GM12874 (cell line): ENCODE data around the gene C9orf152.

Experiments
- TF ChIP-seq, protein P1 (sequence below): IDR thresholded peaks from 2 replicates; pipeline ENCODE4 v1.5.1; 2011; ENCODE audit warnings: low read depth, mild to moderate bottlenecking, control low read depth, low read length, moderate library complexity; ENCODE audit not compliant: insufficient read depth

Gene C9orf152

DNA sequence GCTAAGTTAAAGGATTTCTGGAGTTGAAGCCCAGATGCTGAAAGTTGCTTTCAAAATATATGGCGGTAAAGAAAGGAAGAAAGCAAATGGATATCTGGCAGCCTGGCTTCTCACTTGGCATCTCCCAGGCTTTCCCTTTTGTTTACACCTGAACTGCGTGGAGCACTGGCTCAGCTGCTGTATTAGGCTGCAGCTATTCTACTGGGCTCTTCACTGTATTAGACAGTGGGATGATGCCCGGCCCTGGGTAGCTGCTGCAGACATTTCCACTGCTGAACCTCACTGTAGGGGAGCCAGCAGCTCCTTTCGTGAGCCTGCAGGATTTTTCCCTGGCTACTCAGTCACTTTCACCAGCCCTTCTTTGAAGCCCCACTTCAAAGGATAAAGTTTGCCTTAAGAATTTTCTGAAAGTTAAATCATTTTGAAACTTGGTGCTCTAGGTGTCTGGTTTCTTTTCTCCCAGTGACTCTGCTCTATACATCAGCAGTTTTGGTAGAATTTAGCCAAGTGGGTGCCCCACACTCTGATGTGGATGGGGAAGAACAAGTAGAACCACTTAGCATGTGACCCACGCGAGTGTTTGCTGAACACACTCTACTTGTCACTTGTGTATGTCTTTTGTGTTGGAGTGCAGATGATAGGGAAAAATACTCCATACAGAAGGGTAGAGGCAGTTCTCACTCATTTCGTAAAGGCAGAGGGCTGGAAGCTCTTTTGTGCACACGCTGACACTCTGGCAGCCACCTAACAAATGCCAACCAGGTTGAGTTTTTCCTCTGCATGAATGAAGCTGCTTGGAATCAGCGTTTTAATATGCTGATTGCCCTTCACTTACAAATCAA, 49.9 kb downstream of the C9orf152 start:
- TF ChIP-seq, protein P1, sequence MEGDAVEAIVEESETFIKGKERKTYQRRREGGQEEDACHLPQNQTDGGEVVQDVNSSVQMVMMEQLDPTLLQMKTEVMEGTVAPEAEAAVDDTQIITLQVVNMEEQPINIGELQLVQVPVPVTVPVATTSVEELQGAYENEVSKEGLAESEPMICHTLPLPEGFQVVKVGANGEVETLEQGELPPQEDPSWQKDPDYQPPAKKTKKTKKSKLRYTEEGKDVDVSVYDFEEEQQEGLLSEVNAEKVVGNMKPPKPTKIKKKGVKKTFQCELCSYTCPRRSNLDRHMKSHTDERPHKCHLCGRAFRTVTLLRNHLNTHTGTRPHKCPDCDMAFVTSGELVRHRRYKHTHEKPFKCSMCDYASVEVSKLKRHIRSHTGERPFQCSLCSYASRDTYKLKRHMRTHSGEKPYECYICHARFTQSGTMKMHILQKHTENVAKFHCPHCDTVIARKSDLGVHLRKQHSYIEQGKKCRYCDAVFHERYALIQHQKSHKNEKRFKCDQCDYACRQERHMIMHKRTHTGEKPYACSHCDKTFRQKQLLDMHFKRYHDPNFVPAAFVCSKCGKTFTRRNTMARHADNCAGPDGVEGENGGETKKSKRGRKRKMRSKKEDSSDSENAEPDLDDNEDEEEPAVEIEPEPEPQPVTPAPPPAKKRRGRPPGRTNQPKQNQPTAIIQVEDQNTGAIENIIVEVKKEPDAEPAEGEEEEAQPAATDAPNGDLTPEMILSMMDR, result no peak

DNA sequence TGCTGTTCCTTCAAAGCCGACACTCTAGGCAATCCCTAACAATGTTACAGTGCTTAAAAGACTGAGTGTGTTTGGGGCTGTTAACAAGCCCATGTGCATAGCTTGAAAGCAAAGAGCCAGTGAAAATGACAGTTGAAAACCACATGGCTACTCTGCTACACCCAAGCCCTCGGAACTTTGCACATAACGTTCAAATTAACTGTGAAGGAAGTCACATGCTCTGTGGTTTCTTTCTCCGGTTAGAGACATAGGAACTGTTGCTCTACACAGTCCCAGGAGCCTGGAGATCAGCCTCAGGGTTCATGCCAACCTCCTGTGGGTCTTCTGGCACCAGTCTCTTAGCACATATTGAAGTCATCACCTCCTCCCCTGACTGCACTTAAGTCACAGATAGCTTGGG, 51.1 kb downstream of the C9orf152 start:
- TF ChIP-seq, protein P1, result no peak

DNA sequence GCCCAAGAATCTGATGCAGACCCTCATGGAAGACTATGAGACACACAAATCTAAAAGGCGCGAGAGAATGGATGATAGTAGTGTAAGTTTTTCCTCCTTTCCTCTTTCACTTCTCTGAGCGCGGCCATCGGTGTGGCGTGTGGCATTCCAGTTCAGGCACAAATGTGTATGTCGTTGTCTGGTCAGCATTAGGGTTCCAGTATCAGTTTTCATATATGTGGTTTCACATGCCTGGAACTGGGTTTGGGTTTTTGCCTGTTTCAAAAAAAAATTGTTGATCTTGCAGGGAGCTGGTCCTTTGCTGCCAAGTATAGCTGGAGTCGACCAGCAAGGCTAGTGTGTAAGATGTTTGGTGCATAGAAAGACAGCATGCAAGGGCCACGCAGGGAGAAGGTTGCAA, 51.5 kb downstream of the C9orf152 start:
- TF ChIP-seq, protein P1, result no peak

DNA sequence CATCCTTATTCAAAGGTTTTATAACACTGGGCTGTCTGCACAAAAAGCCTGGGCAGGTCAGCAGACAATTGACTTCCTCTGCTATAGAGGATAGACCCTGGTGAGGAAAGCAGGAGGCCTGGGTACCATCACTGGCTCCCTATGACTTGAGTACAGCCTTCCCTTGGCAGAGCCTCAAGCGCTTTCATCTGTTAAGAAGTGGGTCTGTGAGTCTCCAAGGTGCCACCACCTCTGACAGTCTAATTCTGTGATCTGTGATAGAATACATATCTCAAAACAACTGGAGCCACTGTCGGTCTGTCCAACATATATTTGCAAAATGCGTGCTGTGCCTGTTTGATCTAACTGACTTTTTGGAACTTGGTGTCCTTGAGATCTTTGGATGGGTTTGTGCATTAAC, 52.2 kb downstream of the C9orf152 start:
- TF ChIP-seq, protein P1, result no peak

DNA sequence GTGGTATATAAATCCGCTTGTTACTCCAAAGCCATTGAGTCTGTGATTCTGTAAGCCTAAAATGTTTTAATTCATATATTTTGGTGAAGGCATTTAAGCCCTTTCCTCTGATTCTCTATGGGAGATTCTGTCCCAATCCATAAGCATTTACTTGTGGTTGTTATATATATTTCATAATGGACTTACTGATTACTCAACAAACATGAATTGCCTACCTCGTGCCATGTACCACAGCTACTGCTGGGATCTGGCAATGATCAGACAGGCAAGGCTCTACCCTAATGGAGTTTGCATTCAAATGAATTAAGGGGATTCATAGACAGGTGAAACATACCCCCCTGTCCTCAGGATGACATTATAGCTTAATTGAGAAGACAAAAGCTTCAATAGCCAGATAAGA, 54.5 kb downstream of the C9orf152 start:
- TF ChIP-seq, protein P1, result no peak

DNA sequence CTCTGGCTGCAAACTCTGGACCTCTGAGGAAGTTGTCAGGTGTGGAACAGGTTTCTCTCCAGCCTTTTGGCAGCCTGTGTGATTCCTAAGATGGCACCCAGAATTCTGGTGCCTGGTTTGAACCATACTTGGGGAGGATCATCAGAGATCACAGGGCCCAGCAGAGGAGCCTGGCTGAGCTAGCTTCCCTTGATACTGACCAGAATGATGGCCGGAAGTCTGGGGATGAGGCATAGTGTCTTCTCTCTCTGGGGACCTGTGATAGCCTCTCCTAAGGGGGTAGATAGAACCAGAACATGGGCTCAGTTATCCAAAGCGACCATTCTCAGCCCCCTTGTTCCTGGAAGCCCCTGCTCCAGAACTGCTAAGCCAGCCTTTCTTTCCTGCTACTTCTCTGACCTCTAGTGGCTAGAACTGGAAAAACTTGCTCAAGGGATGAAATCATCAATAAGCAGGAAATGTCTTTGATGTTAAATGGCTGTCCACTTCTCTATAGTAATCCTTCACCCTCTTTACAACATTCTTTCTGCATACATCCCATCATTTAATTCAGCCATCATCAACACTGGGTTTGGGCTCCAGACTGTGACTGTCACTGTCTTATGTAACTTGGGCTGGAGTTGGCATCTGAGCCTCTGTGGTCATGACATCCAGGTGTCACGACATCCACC, 55.1 kb downstream of the C9orf152 start:
- TF ChIP-seq, protein P1, result peak; percentile 66
